Activated T-cell treated with anti-CD3 and anti-CD28 coated beads, Interleukin-2, amount 50 U/mL, for 72 hours (primary cell): ENCODE data around the gene WWTR1. TPM values are rescaled to one million over a fixed set of nuclear protein-coding genes. Genes with fewer than 3 reads are reported as not detected.

ENCODE experiments used
- ATAC-seq, 2 donors: fragments of 150-1000 bp; cut with Tn5 transposase; replicated peaks in 1 of 2; 2 replicates each; pipeline ENCODE4 v1.10.0; 2021; ENCODE audit warnings: moderate library complexity in 2 of 2, mild to moderate bottlenecking in 1 of 2
- DNase-seq, 2 donors: peaks; one replicate each; pipeline ENCODE4 v3.0.0; 2021 to 2022; ENCODE audit warnings: mixed read lengths in 1 of 2
- H3K27ac Mint-ChIP-seq: one replicate; pipeline ENCODE4 v1.8.0; 2022; ENCODE audit warnings: mild to moderate bottlenecking, moderate library complexity, mixed read lengths
- H3K27me3 Mint-ChIP-seq: one replicate; pipeline ENCODE4 v1.8.0; 2022; ENCODE audit warnings: low read depth, mixed read lengths
- H3K36me3 Mint-ChIP-seq, 2 donors: one replicate each; pipeline ENCODE4 v1.8.0; 2022; ENCODE audit warnings: mixed read lengths in 2 of 2, mild to moderate bottlenecking in 1 of 2; ENCODE audit not compliant: insufficient read depth in 2 of 2
- H3K4me1 Mint-ChIP-seq: one replicate; pipeline ENCODE4 v1.8.0; 2022; ENCODE audit warnings: low read depth, mixed read lengths
- H3K4me3 Mint-ChIP-seq, 2 donors: one replicate each; pipeline ENCODE4 v1.8.0; 2022; ENCODE audit warnings: mild to moderate bottlenecking in 2 of 2, mixed read lengths in 2 of 2, moderate library complexity in 2 of 2
- H3K9me3 Mint-ChIP-seq, 2 donors: one replicate each; pipeline ENCODE4 v1.8.0; 2022; ENCODE audit warnings: mixed read lengths in 2 of 2
- total RNA-seq, 2 donors: library from RNA; stranded (reverse); gene quantifications; one replicate each; pipeline ENCODE4 v1.2.3, GENCODE V29; 2022

The WWTR1 gene
- total RNA-seq, 2 donors from 2014 or later, result 0.53 to 0.95 TPM

DNA sequence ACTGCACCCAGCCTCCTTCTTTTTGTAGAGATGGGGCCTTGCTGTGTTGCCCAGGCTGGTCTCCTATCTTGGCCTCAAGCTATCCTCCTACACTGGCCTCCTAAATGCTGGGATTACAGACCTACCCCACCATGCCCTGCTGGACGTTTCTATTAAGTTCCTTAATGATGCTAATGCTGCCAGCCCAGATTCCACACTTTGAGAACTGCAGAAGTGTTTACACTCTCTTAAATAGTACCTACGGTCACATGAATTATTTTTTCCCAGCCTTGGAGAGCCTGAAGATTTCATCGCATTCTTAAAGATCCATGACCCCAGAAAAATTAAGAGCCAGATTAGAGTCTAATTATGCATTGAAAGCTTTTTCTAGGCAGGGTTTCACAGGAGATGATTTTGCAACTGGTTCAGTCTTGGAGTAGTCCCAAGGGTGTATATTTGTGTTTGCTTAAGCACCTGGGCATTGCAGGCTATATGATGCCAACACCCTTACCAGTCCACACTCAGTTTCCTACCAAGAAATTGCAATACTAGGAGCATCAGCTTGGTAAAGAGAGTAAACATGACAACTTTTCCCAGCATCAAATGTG lies 146.7 kb downstream of the WWTR1 start:
- Mint-ChIP-seq H3K4me3 (no peak overlapping the region), H3K27me3 (peaks cover 29% of the 10 kb centered on the region), H3K9me3 (no peaks in the 10 kb centered on the region), H3K4me1 (peaks cover 14% of the 10 kb centered on the region), H3K36me3 (no peaks in the 10 kb centered on the region), H3K27ac (no peak overlapping the region)
- ATAC-seq, result no peak
- DNase-seq, result no peak

DNA sequence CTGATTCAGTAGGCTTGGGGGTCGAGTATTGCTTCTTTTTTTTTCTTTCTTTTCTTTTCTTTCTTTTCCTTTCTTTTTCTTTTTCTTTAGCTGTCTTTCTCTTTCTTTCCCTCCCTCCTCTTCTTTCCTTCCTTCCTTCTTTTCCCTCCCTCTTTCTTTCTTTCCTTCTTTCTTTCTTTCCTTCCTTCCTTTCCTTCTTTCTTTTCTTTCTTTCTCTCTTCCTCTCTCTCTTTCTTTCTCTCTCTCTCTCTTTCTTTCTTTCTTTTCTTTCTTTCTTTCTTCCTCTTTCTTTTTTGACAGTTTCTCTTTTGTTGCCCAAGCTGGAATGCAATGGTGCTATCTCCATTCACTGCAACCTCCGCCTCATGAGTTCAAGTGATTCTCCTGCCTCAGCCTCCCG lies 147.3 kb downstream of the WWTR1 start:
- H3K36me3 Mint-ChIP-seq, result no peaks in the 10 kb centered on the region
- no peak overlapping the region for H3K4me3 Mint-ChIP-seq
- H3K9me3 Mint-ChIP-seq, result no peaks in the 10 kb centered on the region
- no peak overlapping the region for H3K27ac Mint-ChIP-seq
- peaks cover 14% of the 10 kb centered on the region for H3K4me1 Mint-ChIP-seq
- no peak for ATAC-seq
- H3K27me3 Mint-ChIP-seq, result peaks cover 29% of the 10 kb centered on the region
- DNase-seq, result no peak

DNA sequence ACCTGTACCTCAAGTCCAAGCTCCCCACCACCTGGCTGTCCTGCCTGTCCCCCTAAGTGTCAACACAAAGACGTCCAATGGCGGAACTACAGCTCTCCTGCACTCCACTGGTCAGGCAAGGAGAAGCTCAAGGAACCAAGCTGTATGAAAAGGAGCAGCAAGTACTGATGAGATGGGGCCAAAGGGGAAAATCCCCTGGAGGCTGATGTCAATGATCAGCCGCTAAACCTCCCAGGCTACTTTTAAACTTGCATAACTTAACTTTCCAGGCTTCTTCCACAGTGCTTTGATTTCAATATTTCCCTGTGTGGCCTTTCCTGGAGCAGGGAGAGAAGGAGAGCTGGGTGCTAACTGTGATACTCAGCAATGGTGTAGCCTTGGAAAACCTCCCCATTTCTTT lies 148.3 kb downstream of the WWTR1 start:
- no peak overlapping the region for H3K4me3 Mint-ChIP-seq
- H3K4me1 Mint-ChIP-seq, result peaks cover 14% of the 10 kb centered on the region
- H3K27me3 Mint-ChIP-seq, result peaks cover 37% of the 10 kb centered on the region
- DNase-seq (no peak), ATAC-seq (no peak)
- no peaks in the 10 kb centered on the region for H3K9me3 Mint-ChIP-seq
- H3K36me3 Mint-ChIP-seq, result no peaks in the 10 kb centered on the region
- H3K27ac Mint-ChIP-seq, result no peak overlapping the region

DNA sequence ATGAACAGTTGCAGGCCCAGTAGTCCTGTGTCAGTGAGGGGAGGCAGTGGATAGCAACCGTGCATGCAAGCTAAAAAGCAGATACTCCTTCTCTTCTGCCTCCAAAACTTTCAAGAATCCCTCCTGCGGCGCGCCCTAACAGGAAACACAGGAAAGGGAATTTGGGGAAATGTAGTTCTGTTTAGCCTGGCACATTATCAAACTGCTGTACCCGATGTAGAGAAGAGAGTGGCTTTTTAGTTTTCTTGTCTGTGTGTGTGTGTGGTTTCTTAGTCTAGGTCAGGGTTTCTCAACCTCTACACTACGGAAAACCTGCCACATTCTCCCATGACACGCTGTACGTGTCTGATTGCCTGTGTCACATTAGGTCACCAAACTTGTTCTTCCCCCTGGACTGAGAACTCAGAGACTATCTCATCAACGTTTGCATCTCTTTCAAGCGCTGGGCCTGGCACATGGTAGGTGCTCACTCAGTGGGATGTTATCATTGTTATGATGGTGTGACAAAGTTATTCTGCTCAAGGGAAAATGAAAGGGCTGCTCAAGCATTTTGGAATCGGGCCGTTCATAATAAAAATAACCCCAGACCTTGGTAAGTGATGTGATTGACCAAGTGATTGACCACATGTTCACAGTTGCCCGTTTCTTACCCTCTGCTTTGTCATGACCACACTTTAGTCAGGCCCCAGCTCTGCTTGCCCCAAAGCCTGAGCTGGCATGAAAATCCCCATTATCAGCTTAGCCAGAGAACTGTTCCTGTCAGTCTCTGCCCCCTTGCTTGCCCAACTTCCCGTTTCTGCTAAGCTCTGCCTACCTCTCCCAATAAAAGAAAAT lies 150.1 kb downstream of the WWTR1 start:
- H3K27ac Mint-ChIP-seq, result peak overlapping the region; percentile 79
- DNase-seq (peak; percentile 16 to 20), ATAC-seq (peak; percentile 83 to 86)
- peaks cover 37% of the 10 kb centered on the region for H3K27me3 Mint-ChIP-seq
- no peaks in the 10 kb centered on the region for H3K36me3 Mint-ChIP-seq
- H3K4me3 Mint-ChIP-seq, result peak overlapping the region; percentile 31 to 64
- H3K9me3 Mint-ChIP-seq, result no peaks in the 10 kb centered on the region
- H3K4me1 Mint-ChIP-seq, result peaks cover 14% of the 10 kb centered on the region

DNA sequence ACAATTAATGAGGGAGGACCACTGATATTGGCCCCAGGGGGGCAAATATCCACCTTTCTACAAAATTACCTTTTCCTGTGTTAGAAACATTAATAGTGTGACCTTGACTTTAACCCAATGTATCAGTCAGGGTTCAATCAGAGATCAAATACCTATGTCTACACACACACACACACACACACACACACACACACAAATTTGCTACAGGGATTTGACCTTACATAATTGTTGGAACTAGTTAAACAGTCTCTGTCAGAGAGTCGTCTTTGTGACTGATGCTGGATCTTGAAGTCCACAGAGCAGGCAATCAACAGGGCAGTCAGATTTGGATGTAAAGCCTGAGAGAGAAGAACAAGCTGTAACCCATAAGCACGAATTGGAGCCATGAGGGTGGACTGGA lies 150.9 kb downstream of the WWTR1 start:
- Mint-ChIP-seq H3K4me3 (no peak overlapping the region), H3K4me1 (peaks cover 8% of the 10 kb centered on the region), H3K36me3 (no peaks in the 10 kb centered on the region), H3K27me3 (peaks cover 30% of the 10 kb centered on the region), H3K27ac (no peak overlapping the region), H3K9me3 (no peaks in the 10 kb centered on the region)
- DNase-seq (no peak), ATAC-seq (no peak)

DNA sequence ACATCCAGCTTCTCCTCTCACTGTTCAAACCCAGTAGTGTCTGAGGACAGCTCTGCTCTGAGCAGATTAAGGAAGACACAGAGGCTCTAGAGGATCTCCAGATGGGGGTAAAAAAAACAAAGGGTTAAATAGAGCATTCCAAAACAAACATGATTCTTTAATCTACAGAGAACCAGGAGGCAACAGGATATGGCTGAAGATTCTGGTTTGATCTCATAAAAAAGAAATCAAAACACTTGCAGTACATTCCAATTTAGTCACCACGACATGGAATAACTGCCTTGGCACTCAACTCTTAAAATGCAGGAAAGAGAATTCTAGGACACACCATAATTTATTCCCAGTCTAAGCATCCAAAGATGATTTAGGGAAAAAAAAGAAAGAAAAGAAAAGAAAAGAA lies 151.3 kb downstream of the WWTR1 start:
- peak overlapping the region; percentile 7 for H3K27ac Mint-ChIP-seq
- no peaks in the 10 kb centered on the region for H3K9me3 Mint-ChIP-seq

DNA sequence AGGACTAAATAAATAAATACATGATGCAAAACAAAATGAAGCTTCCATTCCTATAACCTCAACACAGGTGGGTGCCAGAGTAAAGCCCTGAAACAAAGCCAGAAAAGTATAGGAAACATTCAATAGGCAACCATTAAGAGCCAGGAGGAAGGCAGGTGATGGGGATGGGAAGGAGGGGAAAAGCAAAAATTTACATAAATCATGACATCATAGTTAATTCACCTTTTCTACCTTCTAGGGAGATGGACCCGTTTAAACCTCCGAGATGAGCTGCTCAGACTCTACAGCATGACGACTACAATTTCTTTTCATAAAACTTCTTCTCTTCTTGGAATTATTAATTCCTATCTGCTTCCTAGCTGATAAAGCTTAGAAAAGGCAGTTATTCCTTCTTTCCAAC lies 155.4 kb downstream of the WWTR1 start:
- no peak overlapping the region for H3K4me3 Mint-ChIP-seq
- no peaks in the 10 kb centered on the region for H3K4me1 Mint-ChIP-seq
- H3K9me3 Mint-ChIP-seq, result no peaks in the 10 kb centered on the region
- H3K27me3 Mint-ChIP-seq, result peaks cover 24% of the 10 kb centered on the region
- H3K36me3 Mint-ChIP-seq, result no peaks in the 10 kb centered on the region
- DNase-seq, result no peak
- H3K27ac Mint-ChIP-seq, result no peak overlapping the region
- ATAC-seq, result no peak

More for the DNA sequence above, 151.3 kb downstream of the WWTR1 start:
- Mint-ChIP-seq H3K36me3 (no peaks in the 10 kb centered on the region), H3K4me3 (no peak overlapping the region), H3K4me1 (peaks cover 8% of the 10 kb centered on the region), H3K27me3 (peaks cover 31% of the 10 kb centered on the region)
- ATAC-seq, result no peak
- DNase-seq, result no peak

DNA sequence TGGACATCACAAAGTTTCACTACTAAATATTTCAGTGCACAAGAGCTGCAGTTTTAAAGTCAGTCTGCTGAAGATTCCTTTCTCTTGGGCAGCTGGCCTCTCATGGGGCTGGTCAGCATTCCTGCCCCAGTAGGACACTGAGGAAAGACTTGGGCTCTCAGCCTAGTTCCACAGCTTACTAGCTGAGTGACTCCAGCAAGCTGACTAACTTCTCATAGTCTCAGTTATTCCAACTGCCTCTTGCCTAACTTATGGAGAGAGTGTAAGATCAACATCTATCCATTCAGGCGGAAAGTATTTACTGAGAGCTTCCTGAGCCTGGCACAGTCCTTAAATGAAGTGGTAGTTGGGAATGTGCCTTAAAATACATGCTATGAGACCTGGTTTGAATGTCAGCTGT lies 156.3 kb downstream of the WWTR1 start:
- no peaks in the 10 kb centered on the region for H3K36me3 Mint-ChIP-seq

DNA sequence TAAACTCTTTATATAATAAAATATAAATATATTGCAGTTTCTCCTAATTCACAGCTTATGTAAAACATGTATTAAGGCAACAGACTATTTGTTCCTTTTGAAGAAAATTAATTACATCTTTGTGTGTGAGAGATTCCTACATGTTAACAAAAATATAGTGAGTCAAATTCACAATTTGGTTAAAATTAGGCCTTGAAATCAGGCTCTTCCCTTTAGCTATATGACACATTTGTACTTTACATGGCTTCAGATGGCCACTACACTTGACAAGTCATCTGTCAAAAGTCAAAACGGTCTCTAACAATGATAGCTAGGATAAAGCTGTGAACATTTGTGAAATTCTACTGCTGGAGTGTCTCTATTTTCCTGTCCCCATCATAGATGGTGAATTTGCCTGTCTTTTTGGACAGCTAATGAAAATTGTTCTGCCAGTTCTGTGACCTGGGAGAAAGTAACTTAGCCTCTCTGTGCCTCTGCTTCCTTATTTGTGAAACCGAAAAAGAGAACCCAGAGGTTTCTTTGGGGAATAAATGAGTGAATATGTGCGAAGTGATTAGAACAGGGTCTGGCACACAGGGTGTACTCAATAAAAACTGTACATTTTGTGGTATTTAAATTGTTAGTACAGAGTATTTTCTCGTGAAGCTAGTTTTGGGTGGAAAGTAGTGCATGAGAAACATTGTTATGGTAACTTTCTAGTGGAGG lies 159.7 kb downstream of the WWTR1 start:
- Mint-ChIP-seq H3K4me3 (no peak overlapping the region), H3K9me3 (no peaks in the 10 kb centered on the region), H3K4me1 (peaks cover 8% of the 10 kb centered on the region), H3K36me3 (no peaks in the 10 kb centered on the region), H3K27me3 (peaks cover 25% of the 10 kb centered on the region), H3K27ac (no peak overlapping the region)
- ATAC-seq (no peak), DNase-seq (no peak)

More for the DNA sequence above, 156.3 kb downstream of the WWTR1 start:
- DNase-seq (no peak), ATAC-seq (no peak)
- H3K27me3 Mint-ChIP-seq, result peaks cover 19% of the 10 kb centered on the region
- H3K4me1 Mint-ChIP-seq, result no peaks in the 10 kb centered on the region
- no peak overlapping the region for H3K27ac Mint-ChIP-seq
- no peaks in the 10 kb centered on the region for H3K9me3 Mint-ChIP-seq
- H3K4me3 Mint-ChIP-seq, result no peak overlapping the region

DNA sequence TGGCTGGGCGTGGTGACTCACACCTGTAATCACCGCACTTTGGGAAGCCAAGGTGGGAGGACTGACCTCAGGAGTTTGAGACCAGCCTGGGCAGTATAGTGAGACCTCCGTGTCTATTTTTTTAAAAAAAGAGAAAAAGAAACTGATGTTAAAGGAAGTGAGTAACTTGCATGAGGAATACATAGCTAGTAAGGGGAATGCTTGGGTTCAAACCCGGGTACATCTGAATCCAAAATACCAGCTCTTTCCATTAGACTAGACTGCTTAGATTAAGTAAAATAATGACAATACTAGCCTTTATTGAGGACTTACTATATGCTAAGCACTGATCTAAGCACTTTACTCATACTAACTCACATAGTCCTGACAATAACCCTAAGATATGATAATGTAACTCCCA lies 160.9 kb downstream of the WWTR1 start:
- Mint-ChIP-seq H3K4me3 (no peak overlapping the region), H3K4me1 (peaks cover 8% of the 10 kb centered on the region), H3K27me3 (peaks cover 32% of the 10 kb centered on the region), H3K36me3 (no peaks in the 10 kb centered on the region), H3K9me3 (no peaks in the 10 kb centered on the region), H3K27ac (no peak overlapping the region)
- ATAC-seq, result no peak
- no peak for DNase-seq

DNA sequence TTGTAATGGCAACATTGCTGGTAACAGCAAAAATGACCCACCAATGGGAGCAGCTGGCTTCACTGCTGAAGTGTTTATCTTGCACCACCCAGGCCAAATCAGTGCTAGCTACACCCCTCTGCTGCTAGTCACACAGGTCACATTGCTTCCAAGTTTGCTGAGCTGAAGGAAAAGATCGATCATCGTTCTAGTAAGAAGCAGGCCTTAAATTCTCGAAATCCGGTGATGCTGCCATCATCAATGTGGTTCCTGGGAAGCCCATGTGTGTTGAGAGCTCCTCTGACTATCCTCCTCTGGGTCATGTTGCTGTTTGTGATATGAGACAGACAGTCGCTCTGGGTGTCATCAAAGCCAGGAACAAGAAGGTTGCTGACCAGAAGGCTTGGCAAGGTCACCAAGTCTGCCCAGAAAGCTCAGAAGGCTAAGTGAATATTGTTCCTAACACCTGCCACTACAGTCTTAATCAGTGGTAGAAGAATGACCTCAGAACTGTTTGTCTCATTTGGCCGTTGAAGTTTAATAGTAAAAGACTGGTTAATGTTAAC lies 162.2 kb downstream of the WWTR1 start:
- Mint-ChIP-seq H3K27me3 (peaks cover 32% of the 10 kb centered on the region), H3K27ac (no peak overlapping the region), H3K9me3 (no peaks in the 10 kb centered on the region), H3K4me3 (no peak overlapping the region), H3K36me3 (no peaks in the 10 kb centered on the region), H3K4me1 (peaks cover 8% of the 10 kb centered on the region)
- ATAC-seq (peak in 1 of 2 donors; percentile 19), DNase-seq (no peak)

DNA sequence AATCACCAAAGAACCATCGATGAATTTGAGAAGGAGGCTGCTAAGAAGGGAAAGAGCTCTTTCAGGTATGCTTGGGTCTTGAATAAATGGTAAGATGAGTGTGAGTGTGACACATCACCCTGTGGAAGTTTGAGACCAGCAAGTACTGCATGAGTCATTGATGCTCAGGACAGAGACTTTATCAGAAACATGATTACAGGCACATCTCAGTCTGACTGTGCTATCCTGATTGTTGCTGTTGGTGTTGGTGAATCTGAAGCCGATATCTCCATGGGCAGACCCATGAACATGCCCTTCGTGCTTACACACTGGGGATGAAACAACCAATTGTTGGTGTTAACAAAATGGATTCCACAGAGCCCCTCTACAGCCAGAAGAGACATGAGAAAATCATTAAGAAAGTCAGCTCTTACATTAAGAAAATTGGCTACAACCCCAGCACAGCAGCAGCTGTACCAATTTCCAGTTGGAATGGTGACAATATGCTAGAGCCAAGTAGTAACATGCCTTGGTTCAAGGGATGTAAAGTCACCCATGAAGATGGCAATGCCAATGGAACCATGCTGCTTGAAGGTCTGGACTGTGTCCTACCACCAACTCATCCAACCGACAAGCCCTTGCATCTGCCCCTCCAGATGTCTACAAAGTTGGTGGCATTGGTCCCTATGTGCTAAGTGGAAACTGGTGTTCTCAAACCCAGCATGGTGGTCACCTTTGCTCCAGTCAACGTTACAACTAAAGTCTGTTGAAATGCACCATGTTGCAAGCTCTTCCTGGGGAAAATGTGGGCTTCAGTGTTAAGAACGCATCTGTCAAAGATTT lies 162.9 kb downstream of the WWTR1 start:
- DNase-seq, result no peak
- Mint-ChIP-seq H3K4me1 (peaks cover 8% of the 10 kb centered on the region), H3K4me3 (no peak overlapping the region), H3K27ac (no peak overlapping the region), H3K36me3 (no peaks in the 10 kb centered on the region), H3K27me3 (peaks cover 37% of the 10 kb centered on the region), H3K9me3 (no peaks in the 10 kb centered on the region)
- peak; percentile 79 to 92 for ATAC-seq
